Naive B cell (primary cell): Measurements from ENCODE around the gene PARP6. TPM values are rescaled to one million over a fixed set of nuclear protein-coding genes. Genes with fewer than 3 reads are reported as not detected.
A peak's percentile ranks its signal among the peaks of the same experiment; 100 is the strongest.
"Not testable (repeated sequence)": the region's sequence is repeated elsewhere in the genome, so short reads cannot be mapped to it uniquely, and the experiment has no call there.

ENCODE experiments used
- ATAC-seq, 2 donors: fragments of 150-1000 bp; cut with Tn5 transposase; 2 replicates each; pipeline ENCODE4 v1.10.0; 2021; ENCODE audit warnings: low read depth in 2 of 2, mild to moderate bottlenecking in 2 of 2, moderate library complexity in 2 of 2
- DNase-seq: peaks from one replicate; pipeline ENCODE4 v3.0.0; 2022
- H3K27ac Mint-ChIP-seq, 6 donors: one replicate each; pipeline ENCODE4 v1.8.0; 2020 to 2022; ENCODE audit warnings: mild to moderate bottlenecking in 6 of 6, mixed read lengths in 6 of 6, moderate library complexity in 5 of 6, inconsistent platforms in 2 of 6
- H3K27me3 Mint-ChIP-seq, 3 donors: one replicate each; pipeline ENCODE4 v1.8.0; 2021 to 2022; ENCODE audit warnings: mixed read lengths in 3 of 3, mild to moderate bottlenecking in 1 of 3
- H3K36me3 Mint-ChIP-seq, 2 donors: one replicate each; pipeline ENCODE4 v1.8.0; 2020 to 2022; ENCODE audit warnings: mixed read lengths in 2 of 2, inconsistent platforms in 1 of 2, mild to moderate bottlenecking in 1 of 2
- H3K4me1 Mint-ChIP-seq, 3 donors: one replicate each; pipeline ENCODE4 v1.8.0; 2020 to 2022; ENCODE audit warnings: mixed read lengths in 3 of 3, inconsistent platforms in 1 of 3, mild to moderate bottlenecking in 1 of 3, moderate library complexity in 1 of 3
- H3K4me3 Mint-ChIP-seq, 8 donors: one replicate each; pipeline ENCODE4 v1.8.0; 2020 to 2022; ENCODE audit warnings: mild to moderate bottlenecking in 8 of 8, mixed read lengths in 8 of 8, moderate library complexity in 8 of 8, inconsistent platforms in 2 of 8
- H3K9me3 Mint-ChIP-seq, 7 donors: one replicate each; pipeline ENCODE4 v1.8.0; 2020 to 2022; ENCODE audit warnings: mixed read lengths in 7 of 7, mild to moderate bottlenecking in 5 of 7, inconsistent platforms in 2 of 7, moderate library complexity in 1 of 7
- polyA plus RNA-seq, 6 donors: library from polyadenylated mRNA; unstranded; fragments of 300-500 nt; fragmentation: Illumina TruSeq; gene quantifications; one replicate each; pipeline ENCODE4 v1.2.3, GENCODE V29; 2021; ENCODE audit warnings: low read depth in 6 of 6

The PARP6 gene
- polyA plus RNA-seq, 6 donors from 2014 or later = 22.5 to 55.4 (median 28.4) TPM

DNA sequence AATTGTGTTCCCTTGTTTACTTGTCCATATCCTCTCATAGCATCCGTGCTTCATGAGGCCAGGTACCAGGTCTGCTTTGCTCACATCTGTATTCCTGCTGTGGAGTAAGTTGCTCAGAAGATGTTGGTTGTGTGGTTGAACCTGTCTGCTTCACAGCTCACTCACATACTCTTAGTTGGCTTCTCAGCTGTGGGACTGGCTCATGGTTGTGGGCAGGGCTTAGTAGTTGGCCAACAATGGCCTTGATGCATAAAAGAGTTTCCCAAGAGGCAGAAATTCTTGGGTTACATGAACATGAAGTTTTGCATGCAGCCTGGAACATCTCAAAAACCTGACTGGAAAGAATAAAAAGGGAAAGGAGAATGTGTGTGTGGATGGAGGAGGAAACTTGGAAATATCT, 30.6 kb upstream of the PARP6 start:
- Mint-ChIP-seq H3K27ac (no peak overlapping the region), H3K4me1 (peaks cover 0 to 5% (median 5%) of the 10 kb centered on the region in 3 donors), H3K4me3 (no peak overlapping the region), H3K9me3 (no peaks in the 10 kb centered on the region), H3K27me3 (no peaks in the 10 kb centered on the region), H3K36me3 (peaks cover 0 to 6% of the 10 kb centered on the region in 2 donors)
- DNase-seq (no peak), ATAC-seq (no peak)

DNA sequence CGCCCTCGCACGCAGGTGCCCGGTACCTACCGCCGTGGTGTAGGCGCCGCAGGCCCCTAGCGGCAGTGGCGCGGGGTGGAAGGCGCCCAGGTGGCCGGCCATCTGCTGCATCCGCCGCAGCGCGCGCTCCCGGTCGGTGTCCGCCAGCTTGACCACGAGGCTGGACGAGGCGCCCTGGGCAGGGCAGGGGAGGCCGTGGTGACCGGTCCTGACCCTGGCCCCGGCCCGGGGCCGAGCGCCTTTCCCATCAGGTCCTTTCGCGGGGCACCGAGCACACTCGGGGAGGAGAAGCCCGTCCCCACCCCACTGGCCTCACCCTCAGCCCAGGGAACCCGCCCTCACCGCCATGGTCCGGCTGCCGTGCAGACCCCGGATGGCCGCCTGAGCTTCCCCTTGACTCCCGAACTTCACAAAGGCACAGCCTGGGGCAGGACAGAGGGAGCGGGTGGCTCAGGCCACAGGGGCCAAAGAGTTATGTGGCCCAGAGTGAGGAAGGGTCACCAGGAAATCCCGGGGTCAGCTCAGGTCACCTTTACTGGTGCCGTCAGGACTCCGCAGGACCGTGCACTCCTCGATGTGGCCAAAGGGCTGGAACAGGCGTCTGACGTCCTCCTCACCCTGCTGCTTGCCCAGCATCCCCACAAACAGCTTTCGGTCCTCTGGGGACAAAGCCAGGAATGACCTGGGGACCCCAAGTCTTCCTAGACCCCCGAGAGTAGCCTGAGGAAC, 17.4 kb upstream of the PARP6 start:
- Mint-ChIP-seq H3K4me3 (no peak overlapping the region), H3K36me3 (peaks cover 0 to 4% of the 10 kb centered on the region in 2 donors), H3K27me3 (no peaks in the 10 kb centered on the region), H3K4me1 (no peaks in the 10 kb centered on the region), H3K9me3 (no peaks in the 10 kb centered on the region), H3K27ac (no peak overlapping the region)
- DNase-seq = no peak
- no peak for ATAC-seq

DNA sequence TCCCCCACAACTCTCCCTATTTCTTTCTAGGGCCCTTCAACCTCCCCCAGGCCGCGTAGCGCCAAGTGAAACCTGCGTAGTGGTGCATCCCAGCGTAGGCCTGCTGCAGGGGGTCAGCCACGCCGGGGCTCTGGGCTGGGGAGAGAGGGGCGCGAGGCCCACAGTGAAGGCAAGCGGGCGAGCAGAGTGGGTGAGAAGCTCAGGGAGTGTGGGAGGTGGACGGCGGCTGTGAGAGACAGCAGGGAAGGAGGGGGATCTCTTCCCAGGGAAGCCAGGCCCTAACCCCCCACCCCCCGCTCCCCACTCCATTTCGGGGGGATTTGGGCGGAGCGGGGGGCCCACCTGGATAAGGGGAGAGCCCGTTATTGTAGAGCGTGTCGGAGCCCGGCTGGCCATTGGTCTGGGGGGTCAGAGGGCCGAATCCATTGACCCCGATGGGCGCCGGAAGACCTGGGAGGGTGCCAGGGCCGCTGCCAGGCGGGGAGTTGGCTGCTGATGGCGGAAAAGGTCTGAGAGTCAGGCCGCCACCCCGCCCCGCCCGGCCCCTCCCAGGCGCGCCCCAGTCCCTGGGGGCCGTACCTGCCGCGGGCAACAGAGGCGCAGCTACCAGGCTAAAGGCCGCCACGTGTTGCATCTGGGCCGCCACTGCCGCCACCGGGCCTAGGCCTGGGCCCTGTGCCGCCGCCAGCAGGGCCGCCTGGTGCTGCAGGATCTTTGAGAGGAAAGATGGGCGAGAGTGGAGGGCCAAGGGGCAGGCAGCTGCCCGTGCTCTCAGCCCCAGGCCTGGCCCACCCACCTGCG, 16.6 kb upstream of the PARP6 start:
- H3K27me3 Mint-ChIP-seq = no peaks in the 10 kb centered on the region
- no peak overlapping the region for H3K27ac Mint-ChIP-seq
- DNase-seq (no peak), ATAC-seq (no peak)
- no peaks in the 10 kb centered on the region for H3K9me3 Mint-ChIP-seq
- no peaks in the 10 kb centered on the region for H3K4me1 Mint-ChIP-seq
- H3K4me3 Mint-ChIP-seq = no peak overlapping the region
- no peaks in the 10 kb centered on the region for H3K36me3 Mint-ChIP-seq

DNA sequence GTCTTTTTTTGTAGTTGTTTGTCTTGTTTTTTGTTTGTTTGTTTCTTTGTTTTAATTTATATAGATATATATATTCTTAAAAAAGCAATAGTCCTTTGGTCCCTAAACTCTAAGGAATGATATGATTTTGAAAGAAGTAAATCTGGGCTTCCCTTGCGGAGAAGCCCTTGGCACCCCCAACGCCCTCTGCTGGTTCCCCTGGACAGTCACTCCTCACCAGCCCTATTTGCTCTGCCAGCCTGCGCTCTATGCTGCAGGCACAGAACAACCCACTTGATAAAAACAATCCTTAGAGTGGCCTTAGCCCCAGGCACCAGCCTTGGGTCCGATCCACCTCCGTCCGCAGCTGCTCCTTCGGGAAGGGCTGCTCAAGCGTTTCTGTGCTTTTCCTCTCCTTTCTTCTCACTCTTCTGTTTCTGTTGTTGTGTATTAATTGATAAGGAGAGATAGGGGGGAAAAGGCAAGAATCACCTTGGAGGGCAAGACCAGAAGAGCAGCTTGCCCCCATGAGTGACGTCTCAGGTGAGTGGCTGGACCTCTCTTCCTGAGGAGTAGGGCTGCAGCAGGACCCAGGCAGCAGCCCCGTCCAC, 13.7 kb upstream of the PARP6 start:
- Mint-ChIP-seq H3K4me3 (no peak overlapping the region), H3K27me3 (no peaks in the 10 kb centered on the region), H3K36me3 (peaks cover 0 to 4% of the 10 kb centered on the region in 2 donors), H3K27ac (no peak overlapping the region), H3K9me3 (no peaks in the 10 kb centered on the region), H3K4me1 (no peaks in the 10 kb centered on the region)
- peak; percentile 74 to 87 for ATAC-seq
- DNase-seq = peak; percentile 45

DNA sequence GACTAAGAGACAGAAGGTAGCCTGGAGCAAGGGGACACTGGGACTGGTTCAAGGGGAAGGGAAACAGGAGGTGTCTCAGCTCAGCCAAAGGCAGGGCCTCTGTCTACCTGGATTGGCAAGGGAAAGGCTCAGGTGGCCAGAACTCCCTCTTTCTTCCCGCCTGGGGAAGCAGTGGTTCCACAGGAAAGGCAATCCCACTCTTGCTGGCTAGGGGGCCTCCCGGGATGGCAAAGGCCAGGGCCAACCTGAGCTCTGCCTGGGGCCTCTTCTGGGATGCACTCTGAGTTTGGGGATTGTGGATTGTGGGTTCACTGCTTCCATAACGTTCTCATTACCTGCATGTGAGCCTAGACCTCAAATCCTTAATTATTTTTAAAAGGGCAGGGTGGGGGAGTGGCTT, 13.0 kb upstream of the PARP6 start:
- H3K27ac Mint-ChIP-seq = no peak overlapping the region
- no peaks in the 10 kb centered on the region for H3K27me3 Mint-ChIP-seq
- DNase-seq = no peak
- ATAC-seq = no peak
- no peaks in the 10 kb centered on the region for H3K4me1 Mint-ChIP-seq
- no peaks in the 10 kb centered on the region for H3K9me3 Mint-ChIP-seq
- H3K36me3 Mint-ChIP-seq = peaks cover 0 to 4% of the 10 kb centered on the region in 2 donors
- no peak overlapping the region for H3K4me3 Mint-ChIP-seq

DNA sequence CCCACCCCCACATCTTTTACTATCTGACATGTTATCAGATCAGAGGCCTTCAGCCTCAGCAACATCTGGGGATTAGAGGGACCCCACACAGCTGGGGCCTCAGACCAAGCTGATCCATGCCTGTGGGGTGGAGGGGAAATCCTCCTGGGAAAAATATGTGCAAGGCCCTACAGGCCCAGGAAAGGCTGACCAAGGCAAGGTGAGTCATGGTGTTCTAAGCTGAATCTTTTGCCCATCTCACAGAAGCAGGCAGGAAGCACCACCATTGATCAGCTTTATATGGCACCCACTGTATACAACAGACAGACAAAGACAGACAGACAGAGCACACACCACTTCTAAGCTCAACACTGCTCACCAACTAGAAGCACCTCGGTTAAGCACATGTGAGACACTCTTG, 12.4 kb upstream of the PARP6 start:
- H3K36me3 Mint-ChIP-seq = peaks cover 0 to 4% of the 10 kb centered on the region in 2 donors
- H3K4me1 Mint-ChIP-seq = no peaks in the 10 kb centered on the region
- no peak overlapping the region for H3K4me3 Mint-ChIP-seq
- H3K27ac Mint-ChIP-seq = no peak overlapping the region
- DNase-seq (no peak), ATAC-seq (no peak)
- no peaks in the 10 kb centered on the region for H3K27me3 Mint-ChIP-seq
- H3K9me3 Mint-ChIP-seq = no peaks in the 10 kb centered on the region

DNA sequence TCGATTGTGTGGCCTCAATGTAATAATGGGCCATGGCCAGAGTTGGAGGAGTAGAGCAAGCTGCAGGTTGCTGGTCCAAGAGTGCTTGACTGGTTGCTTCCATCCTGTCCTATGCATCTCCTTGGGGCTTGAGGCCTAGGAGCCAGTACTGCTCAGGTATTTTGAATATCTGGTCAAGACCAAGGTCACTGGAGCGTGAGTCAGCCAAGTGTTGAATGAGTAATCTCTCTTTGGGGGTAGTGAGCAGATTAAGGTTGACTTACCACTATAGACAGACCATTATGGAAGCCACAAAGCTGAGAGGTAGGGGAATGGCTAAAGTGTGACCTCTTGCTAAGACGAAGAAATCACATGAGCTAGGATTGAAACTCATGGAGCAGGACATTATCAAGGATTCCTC, 9.4 kb upstream of the PARP6 start:
- Mint-ChIP-seq H3K4me1 (no peaks in the 10 kb centered on the region), H3K27me3 (no peaks in the 10 kb centered on the region), H3K4me3 (no peak overlapping the region), H3K36me3 (peaks cover 0 to 4% of the 10 kb centered on the region in 2 donors), H3K27ac (no peak overlapping the region), H3K9me3 (no peaks in the 10 kb centered on the region)
- ATAC-seq (no peak), DNase-seq (no peak)

DNA sequence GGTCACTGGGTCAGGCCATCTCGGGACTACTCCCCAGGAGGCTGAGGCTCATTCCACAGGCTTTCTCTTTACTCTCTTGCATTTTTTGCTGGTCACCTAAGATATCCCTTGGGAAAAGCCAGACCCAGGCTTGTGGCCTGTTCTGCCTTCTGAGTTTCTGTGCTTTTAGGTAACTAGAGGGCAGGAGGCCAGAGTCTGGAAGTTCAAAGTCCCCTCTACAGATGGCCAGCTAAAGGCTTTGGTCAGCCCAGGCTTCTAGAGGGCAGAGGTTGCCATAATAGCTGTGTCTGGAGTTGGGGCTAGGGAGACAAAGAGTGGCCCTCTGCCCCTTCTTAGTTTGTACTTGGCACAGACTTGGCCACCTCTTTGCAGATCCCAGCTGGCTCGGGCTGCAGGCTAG, 8.4 kb upstream of the PARP6 start:
- Mint-ChIP-seq H3K9me3 (no peaks in the 10 kb centered on the region), H3K27ac (no peak overlapping the region), H3K27me3 (no peaks in the 10 kb centered on the region), H3K4me1 (no peaks in the 10 kb centered on the region), H3K4me3 (no peak overlapping the region), H3K36me3 (peaks cover 0 to 4% of the 10 kb centered on the region in 2 donors)
- no peak for ATAC-seq
- no peak for DNase-seq

DNA sequence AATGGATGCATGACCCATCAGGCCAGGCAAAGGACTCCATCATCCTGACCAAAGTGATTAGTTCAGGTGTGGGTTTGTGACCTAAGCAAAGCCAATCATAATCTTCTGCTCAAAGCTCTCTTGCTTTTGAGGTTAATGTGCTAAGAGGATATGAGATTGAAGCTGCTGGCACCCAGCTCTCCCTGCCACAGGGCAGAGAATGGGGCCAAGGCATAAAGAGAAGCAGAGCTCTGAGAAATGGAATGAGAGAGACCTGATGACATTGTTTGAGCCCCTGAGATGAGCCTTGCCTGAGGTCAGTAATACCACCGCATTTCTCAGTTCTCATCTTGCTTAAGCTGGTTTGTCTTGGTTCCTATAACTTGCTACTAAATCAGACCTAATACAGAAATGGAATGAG, 6.4 kb upstream of the PARP6 start:
- Mint-ChIP-seq H3K4me1 (peaks cover 5 to 7% (median 6%) of the 10 kb centered on the region in 3 donors), H3K36me3 (peaks cover 0 to 4% of the 10 kb centered on the region in 2 donors), H3K27ac (peak overlapping the region in 1 of 6 donors; percentile 42), H3K27me3 (no peaks in the 10 kb centered on the region), H3K9me3 (no peaks in the 10 kb centered on the region), H3K4me3 (no peak overlapping the region)
- no peak for ATAC-seq
- no peak for DNase-seq

DNA sequence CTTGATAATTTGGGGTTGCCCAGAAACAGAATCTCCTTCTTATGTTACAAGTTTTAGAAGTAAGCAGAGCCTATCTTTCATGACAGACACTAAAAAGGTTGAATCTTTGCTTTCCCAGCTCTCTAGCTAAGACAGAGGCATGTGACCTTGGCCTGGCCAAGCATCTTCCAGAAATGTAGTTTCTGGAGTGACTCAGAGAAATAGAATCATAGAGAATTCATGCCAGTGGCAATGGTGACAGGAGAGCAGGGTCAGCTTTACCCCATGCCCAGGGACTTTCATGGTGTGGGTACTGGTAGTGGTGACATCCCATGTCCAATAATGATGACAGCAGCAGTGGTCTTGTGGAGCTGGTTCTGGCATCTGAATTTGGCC, 4.0 kb upstream of the PARP6 start:
- H3K27ac Mint-ChIP-seq = peak overlapping the region in 1 of 6 donors; percentile 2

DNA sequence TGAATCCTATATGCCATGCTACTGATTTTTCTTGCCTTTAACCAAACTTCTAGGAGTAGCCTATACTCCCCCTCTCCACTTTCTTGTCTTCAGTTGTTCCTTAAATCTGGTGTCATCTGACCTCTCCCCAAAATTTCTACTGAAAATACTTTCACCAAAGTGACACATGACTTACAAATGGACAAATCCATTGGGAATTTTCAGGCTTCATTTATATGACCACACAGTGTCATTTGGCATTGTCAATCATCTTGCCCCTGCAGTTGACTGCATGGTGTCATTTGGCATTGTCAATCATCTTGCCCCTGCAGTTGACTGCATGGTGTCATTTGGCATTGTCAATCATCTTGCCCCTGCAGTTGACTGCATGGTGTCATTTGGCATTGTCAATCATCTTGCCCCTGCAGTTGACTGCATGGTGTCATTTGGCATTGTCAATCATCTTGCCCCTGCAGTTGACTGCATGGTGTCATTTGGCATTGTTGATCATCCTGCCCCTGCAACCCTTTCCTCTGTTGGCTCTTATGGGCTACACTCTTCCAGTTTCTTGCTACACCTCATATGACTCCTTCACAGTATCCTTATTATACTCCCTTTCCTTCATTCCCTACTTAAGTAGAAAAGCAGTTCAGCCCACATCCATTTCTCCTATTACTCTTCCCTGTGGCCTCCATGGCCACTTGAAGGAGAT, 3.4 kb upstream of the PARP6 start:
- not testable (repeated sequence) for H3K27me3 Mint-ChIP-seq, ATAC-seq
- H3K4me3 Mint-ChIP-seq = peak overlapping the region in 1 of 8 donors; percentile 65

More for the DNA sequence above, 4.0 kb upstream of the PARP6 start:
- H3K36me3 Mint-ChIP-seq = no peaks in the 10 kb centered on the region
- no peaks in the 10 kb centered on the region for H3K9me3 Mint-ChIP-seq
- peak overlapping the region in 1 of 8 donors; percentile 65 for H3K4me3 Mint-ChIP-seq
- peaks cover 24 to 26% (median 25%) of the 10 kb centered on the region in 3 donors for H3K4me1 Mint-ChIP-seq
- H3K27me3 Mint-ChIP-seq = no peaks in the 10 kb centered on the region
- ATAC-seq (no peak), DNase-seq (no peak)

DNA sequence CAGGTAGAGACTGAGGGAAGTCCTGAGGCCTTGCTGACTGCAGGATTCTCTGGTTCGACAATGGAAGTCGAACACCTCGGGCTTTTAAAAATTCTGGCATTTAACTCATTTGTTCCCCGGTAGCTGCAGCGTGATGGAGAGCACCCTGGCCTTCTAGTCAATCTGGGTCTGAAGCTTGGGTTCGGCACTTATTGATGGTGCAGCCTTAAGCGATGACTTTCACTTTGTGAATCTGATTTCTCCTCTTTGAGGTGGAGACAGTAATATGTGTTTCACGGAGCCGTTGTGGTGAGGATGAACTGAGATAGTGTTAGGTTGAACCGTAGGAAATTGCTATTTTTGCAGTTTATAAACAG, 621 bp upstream of the PARP6 start:
- no peaks in the 10 kb centered on the region for H3K27me3 Mint-ChIP-seq
- peak overlapping the region; percentile 86 to 94 (median 89) for H3K4me3 Mint-ChIP-seq
- ATAC-seq (no peak), DNase-seq (no peak)
- H3K36me3 Mint-ChIP-seq = no peaks in the 10 kb centered on the region
- no peaks in the 10 kb centered on the region for H3K9me3 Mint-ChIP-seq
- H3K4me1 Mint-ChIP-seq = peaks cover 36 to 44% (median 42%) of the 10 kb centered on the region in 3 donors
- peak overlapping the region; percentile 85 to 96 (median 92) for H3K27ac Mint-ChIP-seq

More for the DNA sequence above, 3.4 kb upstream of the PARP6 start:
- not testable (repeated sequence) for DNase-seq, H3K36me3 Mint-ChIP-seq, H3K9me3 Mint-ChIP-seq
- peak overlapping the region in 2 of 6 donors; percentile 2 to 22 for H3K27ac Mint-ChIP-seq
- H3K4me1 Mint-ChIP-seq = peaks cover 28 to 31% (median 30%) of the 10 kb centered on the region in 3 donors

DNA sequence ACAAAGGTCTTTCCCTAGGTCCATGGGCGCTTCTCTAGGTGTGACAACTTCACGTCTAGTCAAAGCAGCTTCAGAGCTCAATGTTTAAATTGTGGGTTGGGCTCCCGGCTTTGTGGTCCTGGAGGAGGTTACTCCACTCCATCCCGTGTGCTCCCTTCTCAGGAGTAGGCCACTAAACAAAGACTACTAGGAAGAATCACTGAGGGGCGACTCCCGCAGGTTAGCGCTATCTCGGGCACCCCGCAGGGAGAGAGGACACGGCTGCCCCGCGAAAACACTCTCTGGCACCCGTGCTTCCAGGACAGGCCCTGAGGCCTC, 500 bp downstream of the PARP6 start:
- Mint-ChIP-seq H3K27ac (peak overlapping the region; percentile 90 to 97 (median 96)), H3K36me3 (peaks cover 0 to 7% of the 10 kb centered on the region in 2 donors), H3K9me3 (no peaks in the 10 kb centered on the region), H3K4me1 (peaks cover 36 to 44% (median 42%) of the 10 kb centered on the region in 3 donors), H3K4me3 (peak overlapping the region; percentile 86 to 96 (median 92)), H3K27me3 (no peaks in the 10 kb centered on the region)
- peak; percentile 7 for ATAC-seq
- no peak for DNase-seq
